HL-60 (cell line): ENCODE measurements around the gene TTN.

ENCODE experiments used
- CTCF ChIP-seq: IDR thresholded peaks from one replicate; pipeline ENCODE4 v1.5.1; 2011; ENCODE audit warnings: low read length, control low read depth, inconsistent platforms; ENCODE audit not compliant: insufficient read depth
- GABPA ChIP-seq: IDR thresholded peaks from 2 replicates; pipeline ENCODE4 v1.6.1; 2012; ENCODE audit warnings: low read depth
- POLR2AphosphoS5 ChIP-seq: IDR thresholded peaks from 2 replicates; pipeline ENCODE4 v1.6.1; 2012; ENCODE audit warnings: low read depth
- REST ChIP-seq: IDR thresholded peaks from 2 replicates; pipeline ENCODE4 v1.6.1; 2012; ENCODE audit warnings: low read depth; ENCODE audit not compliant: insufficient replicate concordance
- SPI1 ChIP-seq: IDR thresholded peaks from 2 replicates; pipeline ENCODE4 v1.6.1; 2012; ENCODE audit warnings: low read depth, mild to moderate bottlenecking, borderline replicate concordance

DNA sequence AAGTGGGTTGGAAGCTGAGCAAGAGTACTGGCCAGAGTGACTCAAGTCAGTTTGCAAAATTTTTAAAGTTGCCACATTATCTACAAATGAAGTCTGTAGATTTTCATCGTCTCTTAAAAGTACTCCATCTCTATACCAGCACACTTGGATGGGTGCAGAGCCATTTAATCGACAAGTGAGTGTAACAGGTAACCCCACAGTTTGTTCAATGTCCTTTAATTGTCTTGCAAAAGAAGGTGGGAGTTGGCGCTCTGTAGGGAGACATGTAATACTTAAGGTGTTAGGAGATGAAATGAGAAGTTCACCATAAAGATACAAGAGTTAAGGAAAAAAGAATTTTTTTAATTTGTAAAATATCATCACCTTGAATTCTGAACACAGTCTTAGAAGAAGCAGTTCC, 84.9 kb downstream of the TTN start:
- no peak for TF ChIP-seq CTCF
- no peak for TF ChIP-seq POLR2AphosphoS5
- TF ChIP-seq GABPA, result no peak
- TF ChIP-seq REST, result no peak
- TF ChIP-seq SPI1, result no peak
